Nephron progenitor cell (in vitro differentiated cells): Measurements from ENCODE around the gene TBC1D4.

Source experiments
- DNase-seq: peaks from one replicate; pipeline ENCODE4 v3.0.0; 2021
- H3K27ac Mint-ChIP-seq: 2 replicates; pipeline ENCODE4 v1.8.0; 2021; ENCODE audit warnings: mild to moderate bottlenecking, moderate library complexity, mixed read lengths
- H3K27me3 Mint-ChIP-seq: 2 replicates; pipeline ENCODE4 v1.8.0; 2021; ENCODE audit warnings: mild to moderate bottlenecking, low read depth, mixed read lengths; ENCODE audit not compliant: poor library complexity
- H3K36me3 Mint-ChIP-seq: 2 replicates; pipeline ENCODE4 v1.8.0; 2021; ENCODE audit warnings: low read depth, mixed read lengths
- H3K4me1 Mint-ChIP-seq: 2 replicates; pipeline ENCODE4 v1.8.0; 2021; ENCODE audit warnings: mixed read lengths
- H3K4me3 Mint-ChIP-seq: 2 replicates; pipeline ENCODE4 v1.8.0; 2021; ENCODE audit warnings: mild to moderate bottlenecking, moderate library complexity, mixed read lengths
- H3K9me3 Mint-ChIP-seq: 2 replicates; pipeline ENCODE4 v1.8.0; 2021; ENCODE audit warnings: mild to moderate bottlenecking, moderate library complexity, mixed read lengths
- TF ChIP-seq, protein P1 (sequence below): fragments of 200-600 bp; sonication (generic); IDR thresholded peaks from 2 replicates; pipeline ENCODE4 v1.5.0; 2021; ENCODE audit warnings: antibody characterized with exemption

The TBC1D4 gene

DNA sequence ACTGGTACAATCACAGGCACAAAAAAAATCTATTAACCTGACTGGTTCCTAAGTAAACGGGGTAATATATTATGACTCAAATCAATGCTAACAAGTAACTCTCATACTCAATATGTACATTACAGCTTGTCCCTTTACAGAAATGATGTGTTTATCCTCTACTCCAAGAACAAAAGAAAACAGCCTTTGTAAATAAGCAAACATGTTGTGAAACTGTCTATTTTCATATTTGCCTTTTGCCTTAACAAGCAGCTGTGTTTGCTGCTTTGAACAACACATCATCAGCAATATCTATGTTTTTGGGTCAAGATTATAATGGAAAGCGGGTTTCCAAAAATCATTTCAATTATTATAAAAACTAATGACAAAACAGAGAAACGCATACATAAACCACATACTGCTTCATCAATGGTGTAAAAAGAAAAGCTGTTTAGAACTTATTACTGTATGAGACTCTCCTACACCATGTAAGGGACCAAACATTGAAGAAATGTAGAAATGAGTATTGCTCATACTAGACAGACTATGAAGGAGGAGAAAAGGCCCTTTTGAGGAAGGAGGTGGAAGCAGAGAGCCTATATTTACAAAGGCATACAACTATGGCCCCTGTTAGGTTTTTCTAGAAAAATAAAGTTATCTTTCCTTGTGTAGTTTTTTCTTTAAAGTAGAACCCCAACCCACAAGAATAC is 14.8 kb downstream of the TBC1D4 start:
- no peak overlapping the region for H3K4me3 Mint-ChIP-seq
- TF ChIP-seq, protein P1, sequence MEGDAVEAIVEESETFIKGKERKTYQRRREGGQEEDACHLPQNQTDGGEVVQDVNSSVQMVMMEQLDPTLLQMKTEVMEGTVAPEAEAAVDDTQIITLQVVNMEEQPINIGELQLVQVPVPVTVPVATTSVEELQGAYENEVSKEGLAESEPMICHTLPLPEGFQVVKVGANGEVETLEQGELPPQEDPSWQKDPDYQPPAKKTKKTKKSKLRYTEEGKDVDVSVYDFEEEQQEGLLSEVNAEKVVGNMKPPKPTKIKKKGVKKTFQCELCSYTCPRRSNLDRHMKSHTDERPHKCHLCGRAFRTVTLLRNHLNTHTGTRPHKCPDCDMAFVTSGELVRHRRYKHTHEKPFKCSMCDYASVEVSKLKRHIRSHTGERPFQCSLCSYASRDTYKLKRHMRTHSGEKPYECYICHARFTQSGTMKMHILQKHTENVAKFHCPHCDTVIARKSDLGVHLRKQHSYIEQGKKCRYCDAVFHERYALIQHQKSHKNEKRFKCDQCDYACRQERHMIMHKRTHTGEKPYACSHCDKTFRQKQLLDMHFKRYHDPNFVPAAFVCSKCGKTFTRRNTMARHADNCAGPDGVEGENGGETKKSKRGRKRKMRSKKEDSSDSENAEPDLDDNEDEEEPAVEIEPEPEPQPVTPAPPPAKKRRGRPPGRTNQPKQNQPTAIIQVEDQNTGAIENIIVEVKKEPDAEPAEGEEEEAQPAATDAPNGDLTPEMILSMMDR = no peak
- no peak for DNase-seq
- peaks cover 44% of the 10 kb centered on the region for H3K36me3 Mint-ChIP-seq
- no peaks in the 10 kb centered on the region for H3K27me3 Mint-ChIP-seq
- H3K4me1 Mint-ChIP-seq = peaks cover 9% of the 10 kb centered on the region
- H3K27ac Mint-ChIP-seq = no peak overlapping the region
- peaks cover 31% of the 10 kb centered on the region for H3K9me3 Mint-ChIP-seq

DNA sequence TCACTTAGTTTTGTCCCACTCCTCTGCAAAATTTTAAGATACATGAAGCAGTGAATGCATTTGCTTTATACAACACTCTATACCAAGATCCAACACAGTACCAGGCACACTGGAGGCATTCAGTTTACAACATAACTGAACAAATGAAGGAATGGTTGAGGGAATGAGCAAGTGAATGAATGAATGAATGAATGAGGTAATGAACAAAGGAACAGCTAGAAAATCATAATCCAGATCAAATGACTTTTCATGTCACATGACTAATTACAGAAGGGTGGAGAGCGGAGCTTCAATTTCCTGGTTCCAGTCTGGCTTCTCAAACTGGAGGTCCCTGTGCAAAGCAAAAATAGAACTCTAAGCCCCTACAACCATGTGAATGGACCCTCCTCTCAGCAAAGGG is 16.7 kb downstream of the TBC1D4 start:
- H3K27me3 Mint-ChIP-seq = no peaks in the 10 kb centered on the region

DNA sequence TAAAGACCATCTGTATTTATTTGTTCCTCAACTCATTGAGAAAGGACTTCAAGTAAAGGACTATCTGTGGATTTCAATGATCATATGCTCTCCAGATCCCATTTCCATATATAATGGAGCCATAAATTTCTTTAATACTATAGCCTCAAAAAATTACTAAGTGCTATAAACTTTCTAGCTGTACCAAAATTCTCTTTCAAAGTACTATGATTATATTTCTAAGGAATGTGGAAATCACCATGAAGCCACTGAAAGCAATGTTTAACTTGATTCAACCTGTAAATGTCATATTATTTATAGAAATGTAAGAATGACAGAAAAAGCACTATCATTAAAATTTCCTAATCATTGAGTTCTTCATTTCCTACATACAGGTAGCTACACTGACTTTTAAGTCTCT is 20.7 kb downstream of the TBC1D4 start:
- no peak for DNase-seq

More for the DNA sequence above, 16.7 kb downstream of the TBC1D4 start:
- Mint-ChIP-seq H3K4me1 (peaks cover 9% of the 10 kb centered on the region), H3K4me3 (no peak overlapping the region), H3K27ac (no peak overlapping the region), H3K36me3 (peaks cover 49% of the 10 kb centered on the region), H3K9me3 (peaks cover 30% of the 10 kb centered on the region)
- TF ChIP-seq, protein P1 = no peak
- no peak for DNase-seq

DNA sequence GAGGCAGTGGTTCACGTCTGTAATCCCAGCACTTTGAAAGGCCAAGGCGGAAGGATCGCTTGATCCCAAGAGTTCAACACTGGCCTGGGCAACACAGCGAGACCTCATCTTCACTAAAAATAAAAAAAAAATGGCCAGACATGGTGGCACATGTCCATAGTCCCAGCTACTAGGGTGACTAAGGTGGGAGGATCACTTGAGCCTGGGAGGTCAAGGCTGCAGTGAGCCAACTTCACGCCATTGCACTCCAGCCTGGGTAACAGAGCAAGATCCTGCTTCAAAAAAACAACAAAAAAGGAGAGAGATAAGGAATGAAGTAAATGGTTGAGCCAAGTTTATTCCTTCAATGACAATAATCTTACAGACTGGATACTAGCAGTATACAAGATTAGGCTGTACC is 21.3 kb downstream of the TBC1D4 start:
- no peak for DNase-seq
- no peak overlapping the region for H3K4me3 Mint-ChIP-seq
- H3K4me1 Mint-ChIP-seq = no peaks in the 10 kb centered on the region
- H3K36me3 Mint-ChIP-seq = peaks cover 39% of the 10 kb centered on the region
- no peaks in the 10 kb centered on the region for H3K27me3 Mint-ChIP-seq
- TF ChIP-seq, protein P1 = no peak
- peaks cover 13% of the 10 kb centered on the region for H3K9me3 Mint-ChIP-seq
- no peak overlapping the region for H3K27ac Mint-ChIP-seq

More for the DNA sequence above, 20.7 kb downstream of the TBC1D4 start:
- Mint-ChIP-seq H3K36me3 (peaks cover 45% of the 10 kb centered on the region), H3K27me3 (no peaks in the 10 kb centered on the region), H3K27ac (no peak overlapping the region), H3K4me1 (no peaks in the 10 kb centered on the region), H3K9me3 (peaks cover 19% of the 10 kb centered on the region), H3K4me3 (no peak overlapping the region)
- TF ChIP-seq, protein P1 = no peak

DNA sequence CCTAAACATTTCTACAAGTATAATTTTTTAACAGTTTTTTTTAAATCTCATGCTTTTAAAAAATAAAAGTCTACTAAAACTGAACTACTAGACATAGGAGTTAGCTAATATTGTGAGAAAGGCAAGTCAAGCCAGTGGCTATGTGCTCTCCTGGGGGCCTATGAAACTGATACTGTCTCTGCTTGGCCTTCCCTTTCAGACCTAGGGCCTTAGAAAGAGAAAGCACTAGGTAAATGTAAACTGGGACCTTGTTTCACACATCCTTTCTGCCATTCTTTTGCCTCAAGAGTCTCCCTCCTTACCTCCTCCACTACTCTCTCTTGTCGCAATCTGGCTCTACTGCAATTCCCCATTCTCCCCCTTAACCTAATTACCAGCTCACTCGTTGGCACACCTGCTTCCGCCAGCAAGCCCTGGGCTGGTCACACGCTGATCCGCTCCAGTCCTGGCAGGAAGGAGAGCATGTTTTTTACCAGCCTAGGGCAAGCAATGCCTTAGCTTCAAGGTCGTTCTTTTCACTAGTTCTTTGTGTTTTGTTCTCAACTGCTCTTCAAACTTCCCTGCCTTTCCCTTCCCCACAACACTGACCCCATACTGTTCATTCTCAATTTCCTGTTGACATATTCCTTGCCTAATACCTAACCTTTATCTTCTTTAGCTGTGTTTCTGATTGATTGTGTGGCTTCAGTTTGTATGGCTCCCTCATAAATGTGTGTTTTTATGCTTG is 23.1 kb downstream of the TBC1D4 start:
- no peaks in the 10 kb centered on the region for H3K27me3 Mint-ChIP-seq

More for the DNA sequence above, 23.1 kb downstream of the TBC1D4 start:
- H3K9me3 Mint-ChIP-seq = no peaks in the 10 kb centered on the region
- peak overlapping the region; percentile 41 for H3K27ac Mint-ChIP-seq
- TF ChIP-seq, protein P1 = no peak
- no peaks in the 10 kb centered on the region for H3K4me1 Mint-ChIP-seq
- DNase-seq = no peak
- no peak overlapping the region for H3K4me3 Mint-ChIP-seq
- peaks cover 21% of the 10 kb centered on the region for H3K36me3 Mint-ChIP-seq
